NCI-H146 treated with DMSO at 0.1 percent for 48 hours (cell line): ENCODE data around the gene PRKN.
"Not testable (repeated sequence)": the region's sequence is repeated elsewhere in the genome, so short reads cannot be mapped to it uniquely, and the experiment has no call there.

Source experiments
- DNase-seq: peaks from one replicate; lab custom pipeline; 2025; ENCODE audit not compliant: unreplicated experiment; lab: John Stamatoyannopoulos, UW

The PRKN gene

GRCh38 chr6:161870236-161870901 is 857.2 kb downstream of the PRKN start:
- no peak for DNase-seq

GRCh38 chr6:161869491-161869890 is 858.1 kb downstream of the PRKN start:
- DNase-seq, result no peak

- DNase-seq, result no peak
These were observed 861.0 kb downstream of the PRKN start for GRCh38 chr6:161866570-161866969.

GRCh38 chr6:161861061-161861460 is 866.5 kb downstream of the PRKN start:
- not testable (repeated sequence) for DNase-seq

- DNase-seq, result no peak
These were observed 873.9 kb downstream of the PRKN start for GRCh38 chr6:161853657-161854056.

GRCh38 chr6:161851486-161851885 is 876.1 kb downstream of the PRKN start:
- not testable (repeated sequence) for DNase-seq

- no peak for DNase-seq
These were observed 877.0 kb downstream of the PRKN start for GRCh38 chr6:161850562-161850961.

- no peak for DNase-seq
These were observed 879.9 kb downstream of the PRKN start for GRCh38 chr6:161847628-161848027.

GRCh38 chr6:161844804-161845203 is 882.8 kb downstream of the PRKN start:
- no peak for DNase-seq

GRCh38 chr6:161843066-161843465 is 884.5 kb downstream of the PRKN start:
- DNase-seq, result no peak

GRCh38 chr6:161840380-161840779 is 887.2 kb downstream of the PRKN start:
- DNase-seq, result no peak

GRCh38 chr6:161838306-161839035 is 889.1 kb downstream of the PRKN start:
- no peak for DNase-seq

GRCh38 chr6:161837854-161838253 is 889.7 kb downstream of the PRKN start:
- no peak for DNase-seq

- DNase-seq, result no peak
These were observed 890.2 kb downstream of the PRKN start for GRCh38 chr6:161837449-161837735.

- DNase-seq, result peak; percentile 21
These were observed 890.7 kb downstream of the PRKN start for GRCh38 chr6:161836643-161837448.

GRCh38 chr6:161835500-161836215 is 891.9 kb downstream of the PRKN start:
- DNase-seq, result no peak

GRCh38 chr6:161834426-161834825 is 893.1 kb downstream of the PRKN start:
- no peak for DNase-seq

- DNase-seq, result no peak
These were observed 894.3 kb downstream of the PRKN start for GRCh38 chr6:161833099-161833860.

- no peak for DNase-seq
These were observed 894.9 kb downstream of the PRKN start for GRCh38 chr6:161832622-161833021.

GRCh38 chr6:161830866-161831616 is 896.5 kb downstream of the PRKN start:
- DNase-seq, result no peak
